OCI-LY7 (cell line): Measurements from ENCODE around the gene FAM131B. TPM values are rescaled to one million over a fixed set of nuclear protein-coding genes. Genes with fewer than 3 reads are reported as not detected.
"Not testable (repeated sequence)": the region's sequence is repeated elsewhere in the genome, so short reads cannot be mapped to it uniquely, and the experiment has no call there.

Experiments used
- BruUV-seq: library from RNA; stranded (reverse); fragments of 400-500 nt; replicated peaks from 2 replicates; lab custom pipeline; 2021; lab: Mats Ljungman, UMichigan
- CTCF ChIA-PET: fragments of 300-600 bp; sonication (Branson Sonifier 250); formaldehyde crosslinking; loops from one replicate; lab custom pipeline; 2022; ENCODE audit warnings: antibody characterized with exemption; ENCODE audit not compliant: unreplicated experiment; lab: Charles Lee
- POLR2A ChIA-PET: fragments of 300-600 bp; sonication (Branson Sonifier 250); formaldehyde crosslinking; loops from one replicate; lab custom pipeline; 2022; ENCODE audit warnings: antibody characterized with exemption; lab: Charles Lee
- DNase-seq: peaks from one replicate; pipeline ENCODE4 v3.0.0-alpha.2; 2015; ENCODE audit warnings: low spot score
- H2AFZ ChIP-seq: fragments of 200-600 bp; sonication (generic), shearing (Covaris generic); 2 replicates; pipeline ENCODE4 v1.6.1; 2014; ENCODE audit warnings: mild to moderate bottlenecking, antibody characterized with exemption, low read length, moderate library complexity
- H3K27ac ChIP-seq: fragments of 200-600 bp; sonication (generic); 2 replicates; pipeline ENCODE4 v1.5.1; 2014; ENCODE audit warnings: mixed run types, low read depth, mild to moderate bottlenecking, moderate library complexity, low read length, inconsistent platforms; ENCODE audit not compliant: poor library complexity, severe bottlenecking
- H3K36me3 ChIP-seq: fragments of 200-600 bp; sonication (generic); 2 replicates; pipeline ENCODE4 v1.6.1; 2014; ENCODE audit warnings: mild to moderate bottlenecking, antibody characterized with exemption, low read length, moderate library complexity, mixed read lengths; ENCODE audit not compliant: insufficient read depth
- H3K4me1 ChIP-seq: fragments of 200-600 bp; sonication (generic); 2 replicates; pipeline ENCODE4 v1.5.1; 2014; ENCODE audit warnings: mild to moderate bottlenecking, low read length; ENCODE audit not compliant: insufficient read depth, poor library complexity, severe bottlenecking
- H3K4me2 ChIP-seq: fragments of 200-600 bp; sonication (generic); 2 replicates; pipeline ENCODE4 v1.6.1; 2014; ENCODE audit warnings: mild to moderate bottlenecking, low read length
- H3K4me3 ChIP-seq: fragments of 200-600 bp; sonication (generic); 2 replicates; pipeline ENCODE4 v1.5.1; 2014; ENCODE audit warnings: mild to moderate bottlenecking, low read depth, low read length; ENCODE audit not compliant: poor library complexity, severe bottlenecking
- H3K79me2 ChIP-seq: fragments of 200-600 bp; sonication (generic); 2 replicates; pipeline ENCODE4 v1.6.1; 2016; ENCODE audit warnings: low read depth, mild to moderate bottlenecking, low read length, moderate library complexity, mixed read lengths; ENCODE audit not compliant: insufficient read depth
- H3K9me2 ChIP-seq: fragments of 200-600 bp; sonication (generic); 2 replicates; pipeline ENCODE4 v1.6.1; 2016; ENCODE audit warnings: mild to moderate bottlenecking, low read length, mixed read lengths; ENCODE audit not compliant: insufficient read depth
- H3K9me3 ChIP-seq: fragments of 200-600 bp; sonication (generic); 2 replicates; pipeline ENCODE4 v1.6.1; 2014; ENCODE audit warnings: mild to moderate bottlenecking, mixed run types, low read length, mixed read lengths
- H4K20me1 ChIP-seq: fragments of 200-600 bp; sonication (generic); 2 replicates; pipeline ENCODE4 v1.6.1; 2014; ENCODE audit warnings: mild to moderate bottlenecking, antibody characterized with exemption, low read length, moderate library complexity, mixed read lengths; ENCODE audit not compliant: insufficient read depth
- EZH2phosphoT487 ChIP-seq: fragments of 200-600 bp; sonication (generic); IDR thresholded peaks from 2 replicates; pipeline ENCODE4 v1.6.1; 2018; ENCODE audit warnings: low read depth, borderline replicate concordance, mild to moderate bottlenecking, mixed run types, antibody characterized with exemption, low read length, moderate library complexity, mixed read lengths
- intact Hi-C: fragments of 100-400 bp; cut with micrococcal nuclease; formaldehyde crosslinking; loops from one replicate; pipeline ENCODE4 v1.10.0; 2022; ENCODE audit not compliant: unreplicated experiment
- total RNA-seq, 2 experiments: library from RNA; depleted of rRNA in 1 of 2; stranded (reverse); fragments of >200 nt in 1 of 2; shearing (Covaris generic) in 1 of 2; gene quantifications; 2 replicates each; pipeline ENCODE4 v1.2.3, GENCODE V29; 2014 to 2022
- TF ChIP-seq, protein P1 (sequence below): fragments of 200-600 bp; sonication (generic); conservative IDR thresholded peaks from 2 replicates; pipeline ENCODE4 v1.5.1; 2014; ENCODE audit warnings: mild to moderate bottlenecking, antibody characterized with exemption, low read length, moderate library complexity, mixed read lengths

FAM131B gene
- total RNA-seq, 2 experiments from 2014 or later, result not detected

DNA sequence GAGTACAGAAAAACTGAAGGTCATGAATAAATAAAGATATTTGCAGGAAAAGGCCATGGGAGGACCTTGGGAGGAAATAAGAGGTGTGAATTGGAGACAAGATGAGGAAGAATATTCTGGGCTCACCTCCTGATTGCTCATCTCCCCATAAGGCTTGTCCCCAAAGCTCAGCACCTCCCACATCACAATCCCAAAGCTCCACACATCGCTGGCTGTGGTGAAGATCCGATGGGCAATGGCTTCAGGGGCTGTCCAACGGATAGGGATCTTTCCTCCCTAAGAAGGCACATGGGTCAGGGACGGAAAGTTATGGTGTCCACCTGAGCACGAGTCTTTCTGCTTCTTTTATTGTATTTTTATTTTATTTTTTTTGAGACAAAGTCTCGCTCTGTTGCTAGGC is 31.6 kb upstream of the FAM131B start:
- BruUV-seq, result no TSS peak

DNA sequence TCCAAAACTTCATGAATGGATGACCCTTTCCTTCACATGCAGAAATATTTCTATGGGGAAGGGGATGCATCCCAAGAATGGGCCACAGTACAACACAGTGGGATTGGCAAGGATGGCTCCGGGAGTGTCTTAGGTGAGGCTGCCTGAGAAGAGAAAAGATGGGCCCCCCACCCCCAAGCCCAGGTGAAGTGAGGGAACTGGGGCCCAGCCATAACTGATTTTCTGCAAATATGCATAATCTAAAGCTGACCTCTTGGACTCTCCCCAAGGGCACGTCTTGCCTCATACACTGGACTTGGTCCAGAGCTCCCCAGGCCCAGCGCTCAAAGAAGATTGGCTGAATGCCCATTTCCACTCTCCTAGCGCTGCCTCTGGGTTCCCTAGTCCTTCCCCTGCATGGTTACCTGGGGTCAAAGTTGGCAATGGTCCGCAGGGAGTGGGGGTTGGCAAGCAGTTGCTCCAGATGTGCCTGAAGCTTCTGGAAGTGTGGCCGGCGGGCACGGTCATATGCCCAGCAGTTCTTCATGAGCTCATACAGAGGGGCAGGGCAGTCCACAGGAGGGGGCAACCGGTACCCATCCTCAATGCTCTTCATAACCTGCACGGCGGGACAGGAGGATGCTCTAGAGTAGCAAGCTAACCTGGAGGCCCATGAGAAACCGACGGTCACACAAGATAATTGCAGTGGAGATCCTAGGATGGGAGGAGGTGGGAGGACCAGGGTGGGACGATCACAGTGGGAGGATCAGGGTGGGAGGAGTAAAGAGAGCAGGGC is 30.9 kb upstream of the FAM131B start:
- ChIA-PET CTCF (no interaction called here), POLR2A (interaction anchor here (0.6 kb wide), 1 partner anchor 119 kb away, joined by 6 read pairs; no protein-coding TSS in a partner anchor)
- Histone ChIP-seq H3K4me1 (no peaks in the 10 kb centered on the region), H3K9me3 (no peaks in the 10 kb centered on the region), H2AFZ (no peak overlapping the region), H3K27ac (no peak overlapping the region), H3K36me3 (no peaks in the 10 kb centered on the region), H3K79me2 (no peaks in the 10 kb centered on the region), H3K4me2 (no peak overlapping the region), H4K20me1 (no peaks in the 10 kb centered on the region), H3K4me3 (no peak overlapping the region), H3K9me2 (no peaks in the 10 kb centered on the region)
- BruUV-seq, result no TSS peak
- no peak for DNase-seq
- TF ChIP-seq, protein P1, sequence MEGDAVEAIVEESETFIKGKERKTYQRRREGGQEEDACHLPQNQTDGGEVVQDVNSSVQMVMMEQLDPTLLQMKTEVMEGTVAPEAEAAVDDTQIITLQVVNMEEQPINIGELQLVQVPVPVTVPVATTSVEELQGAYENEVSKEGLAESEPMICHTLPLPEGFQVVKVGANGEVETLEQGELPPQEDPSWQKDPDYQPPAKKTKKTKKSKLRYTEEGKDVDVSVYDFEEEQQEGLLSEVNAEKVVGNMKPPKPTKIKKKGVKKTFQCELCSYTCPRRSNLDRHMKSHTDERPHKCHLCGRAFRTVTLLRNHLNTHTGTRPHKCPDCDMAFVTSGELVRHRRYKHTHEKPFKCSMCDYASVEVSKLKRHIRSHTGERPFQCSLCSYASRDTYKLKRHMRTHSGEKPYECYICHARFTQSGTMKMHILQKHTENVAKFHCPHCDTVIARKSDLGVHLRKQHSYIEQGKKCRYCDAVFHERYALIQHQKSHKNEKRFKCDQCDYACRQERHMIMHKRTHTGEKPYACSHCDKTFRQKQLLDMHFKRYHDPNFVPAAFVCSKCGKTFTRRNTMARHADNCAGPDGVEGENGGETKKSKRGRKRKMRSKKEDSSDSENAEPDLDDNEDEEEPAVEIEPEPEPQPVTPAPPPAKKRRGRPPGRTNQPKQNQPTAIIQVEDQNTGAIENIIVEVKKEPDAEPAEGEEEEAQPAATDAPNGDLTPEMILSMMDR, result no peak
- TF ChIP-seq EZH2phosphoT487, result no peak
- intact Hi-C loops, result no loop called here

More for the DNA sequence above, 31.6 kb upstream of the FAM131B start:
- H3K9me2 ChIP-seq, result no peaks in the 10 kb centered on the region
- H3K9me3 ChIP-seq, result no peaks in the 10 kb centered on the region
- H3K27ac ChIP-seq, result no peak overlapping the region
- no peaks in the 10 kb centered on the region for H3K36me3 ChIP-seq
- no peaks in the 10 kb centered on the region for H3K79me2 ChIP-seq
- POLR2A ChIA-PET, result interaction anchor here (0.6 kb wide), 1 partner anchor 119 kb away, joined by 6 read pairs; no protein-coding TSS in a partner anchor
- H4K20me1 ChIP-seq, result no peaks in the 10 kb centered on the region
- TF ChIP-seq, protein P1, result no peak
- TF ChIP-seq EZH2phosphoT487, result no peak
- CTCF ChIA-PET, result no interaction called here
- intact Hi-C loops, result no loop called here
- no peaks in the 10 kb centered on the region for H3K4me1 ChIP-seq
- no peak for DNase-seq
- no peak overlapping the region for H3K4me3 ChIP-seq
- no peak overlapping the region for H3K4me2 ChIP-seq
- no peak overlapping the region for H2AFZ ChIP-seq

DNA sequence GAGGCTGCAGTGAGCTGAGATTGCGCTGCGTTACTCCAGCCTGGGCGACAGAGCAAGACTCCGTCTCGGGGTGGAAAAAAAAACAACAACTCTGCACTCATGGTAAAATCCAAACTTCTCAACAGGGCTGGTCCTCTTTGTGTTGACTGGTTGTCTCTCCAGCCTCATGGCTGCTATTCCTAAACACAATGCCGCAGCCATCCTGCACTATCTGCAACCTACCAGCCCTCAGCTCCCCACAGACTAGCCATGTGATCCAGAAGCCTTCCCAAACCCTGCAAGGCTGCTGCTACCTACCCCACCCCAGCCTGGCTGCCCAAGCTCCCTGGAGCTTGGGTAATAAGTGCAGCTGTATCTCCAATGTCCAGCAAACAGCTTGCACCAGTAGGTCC is 30.4 kb upstream of the FAM131B start:
- no peak overlapping the region for H2AFZ ChIP-seq
- no peaks in the 10 kb centered on the region for H3K4me1 ChIP-seq
- H3K9me3 ChIP-seq, result no peaks in the 10 kb centered on the region
- no peak overlapping the region for H3K4me2 ChIP-seq
- no peaks in the 10 kb centered on the region for H4K20me1 ChIP-seq
- H3K27ac ChIP-seq, result no peak overlapping the region
- ChIA-PET CTCF (no interaction called here), POLR2A (interaction anchor here (0.6 kb wide), 1 partner anchor 753 kb away, joined by 3 read pairs; no protein-coding TSS in a partner anchor)
- no TSS peak for BruUV-seq
- no peak for DNase-seq
- H3K9me2 ChIP-seq, result no peaks in the 10 kb centered on the region
- H3K4me3 ChIP-seq, result no peak overlapping the region
- no peaks in the 10 kb centered on the region for H3K79me2 ChIP-seq
- TF ChIP-seq, protein P1, result no peak
- TF ChIP-seq EZH2phosphoT487, result no peak
- intact Hi-C loops, result no loop called here
- H3K36me3 ChIP-seq, result no peaks in the 10 kb centered on the region

DNA sequence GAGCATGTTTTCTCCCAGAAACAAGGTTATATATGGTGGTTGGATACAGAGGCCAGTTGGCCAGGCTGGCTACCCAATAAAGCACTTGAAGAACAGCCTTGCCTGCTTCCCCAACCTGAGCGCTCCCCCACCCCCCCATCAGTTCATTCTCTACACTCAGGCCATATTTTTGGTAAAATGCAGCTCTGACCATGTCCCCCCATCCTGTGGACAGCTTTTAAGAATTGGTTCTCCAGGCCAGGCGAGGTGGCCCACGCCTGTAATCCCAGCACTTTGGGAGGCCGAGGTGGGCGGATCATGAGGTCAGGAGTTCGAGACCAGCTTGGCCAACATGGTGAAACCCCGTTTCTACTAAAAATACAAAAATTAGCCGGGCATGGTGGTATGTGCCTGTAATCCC is 29.9 kb upstream of the FAM131B start:
- intact Hi-C loops, result not testable (repeated sequence)
- POLR2A ChIA-PET, result interaction anchor here (0.6 kb wide), 1 partner anchor 753 kb away, joined by 3 read pairs; no protein-coding TSS in a partner anchor

More for the DNA sequence above, 29.9 kb upstream of the FAM131B start:
- CTCF ChIA-PET, H3K79me2 ChIP-seq, H3K36me3 ChIP-seq, BruUV-seq, H4K20me1 ChIP-seq, H2AFZ ChIP-seq, H3K4me1 ChIP-seq, H3K9me2 ChIP-seq, H3K27ac ChIP-seq, DNase-seq, H3K4me3 ChIP-seq, H3K9me3 ChIP-seq, H3K4me2 ChIP-seq: not testable (repeated sequence)
